Panc1 (cell line): ENCODE measurements around the gene THBS2.

ENCODE experiments used
- CTCF ChIP-seq: fragments of 450-650 bp; IDR thresholded peaks from 2 replicates; pipeline ENCODE4 v1.5.1; 2017; ENCODE audit warnings: mild to moderate bottlenecking
- POLR2AphosphoS5 ChIP-seq: IDR thresholded peaks from 2 replicates; pipeline ENCODE4 v1.6.1; 2012; ENCODE audit warnings: mild to moderate bottlenecking, low read depth, low read length, moderate library complexity
- REST ChIP-seq, 2 experiments: IDR thresholded peaks; 2 replicates each; pipeline ENCODE4 v1.6.1; 2011 to 2012; ENCODE audit warnings: low read depth in 2 of 2, control low read depth in 1 of 2, low read length in 1 of 2, mild to moderate bottlenecking in 1 of 2, moderate library complexity in 1 of 2; ENCODE audit not compliant: insufficient read depth in 1 of 2
- SIN3A ChIP-seq: IDR thresholded peaks from 2 replicates; pipeline ENCODE4 v1.6.1; 2012; ENCODE audit warnings: low read depth, mild to moderate bottlenecking, low read length, moderate library complexity, borderline replicate concordance; ENCODE audit not compliant: insufficient read depth

GRCh38 chr6:169190970-169191369, 62.7 kb downstream of the THBS2 start:
- TF ChIP-seq CTCF: no peak
- no peak for TF ChIP-seq SIN3A
- TF ChIP-seq POLR2AphosphoS5: no peak
- TF ChIP-seq REST (IDR thresholded peaks at IDR 0.05; ENCODE audit: insufficient read depth in 1 of 2, low read depth in 2 of 2, low read length in 1 of 2): no peak
